Esophagus muscularis mucosa (tissue), 4 donors: Measurements from ENCODE around the gene PCNX2. TPM values are rescaled to one million over a fixed set of nuclear protein-coding genes. Genes with fewer than 3 reads are reported as not detected.

Source experiments
- DNase-seq: peaks from one replicate; pipeline ENCODE4 v3.0.0-alpha.2; 2017; ENCODE audit errors: extremely low spot score
- H3K27ac ChIP-seq, 4 donors: fragments of 200-600 bp; sonication (generic); replicated peaks in 1 of 4; 1 replicate in 3 of 4; 2 replicates in 1 of 4; pipeline ENCODE4 v1.5.1; 2016 to 2019; ENCODE audit warnings: mild to moderate bottlenecking in 1 of 4
- H3K27me3 ChIP-seq, 4 donors: fragments of 200-600 bp; sonication (generic); one replicate each; pipeline versions ENCODE4 v1.5.1 to v1.6.0; 2016 to 2019
- H3K36me3 ChIP-seq, 4 donors: fragments of 200-600 bp; sonication (generic); one replicate each; pipeline ENCODE4 v1.5.1; 2016 to 2019
- H3K4me1 ChIP-seq, 4 donors: fragments of 200-600 bp; sonication (generic); one replicate each; pipeline ENCODE4 v1.5.1; 2016 to 2019
- H3K4me3 ChIP-seq, 4 donors: fragments of 200-600 bp; sonication (generic); 1 replicate in 2 of 4; 2 replicates in 2 of 4; pipeline ENCODE4 v1.5.1; 2016 to 2019; ENCODE audit warnings: mild to moderate bottlenecking in 4 of 4, moderate library complexity in 1 of 4
- H3K9me3 ChIP-seq, 4 donors: fragments of 200-600 bp; sonication (generic); 1 replicate in 3 of 4; 2 replicates in 1 of 4; pipeline ENCODE4 v1.5.1; 2016 to 2019
- CTCF ChIP-seq, 3 experiments: fragments of 200-600 bp in 2 of 3; fragments of 450-650 bp in 1 of 3; sonication (generic) in 2 of 3; IDR thresholded peaks; one replicate each; pipeline ENCODE4 v1.5.1; 2017 to 2019; ENCODE audit warnings: antibody characterized with exemption in 3 of 3, mild to moderate bottlenecking in 2 of 3, moderate library complexity in 1 of 3
- EP300 ChIP-seq: sonication (generic); formaldehyde crosslinking; IDR thresholded peaks from one replicate; pipeline ENCODE4 v1.6.1; 2017; ENCODE audit warnings: antibody characterized with exemption
- POLR2A ChIP-seq: fragments of 450-650 bp; IDR thresholded peaks from one replicate; pipeline ENCODE4 v1.6.1; 2017; ENCODE audit warnings: antibody characterized with exemption, moderate library complexity, mild to moderate bottlenecking, low read depth
- POLR2AphosphoS5 ChIP-seq, 2 donors: sonication (generic); formaldehyde crosslinking; IDR thresholded peaks; one replicate each; pipeline ENCODE4 v1.6.1; 2017; ENCODE audit warnings: antibody characterized with exemption in 2 of 2
- WGBS: methylation state at CpG from one replicate; pipeline ENCODE4 v1.1.5; 2018; 5-methylcytosine and 5-hydroxymethylcytosine counted together
- intact Hi-C: fragments of 100-400 bp; cut with DNase I; formaldehyde crosslinking; loops from one replicate; pipeline ENCODE4 v1.15.1; 2023
- total RNA-seq, 4 donors: library from RNA; depleted of rRNA; stranded (reverse); fragments of >200 nt; gene quantifications; one replicate each; pipeline versions ENCODE4 v1.1.0 to v1.2.1, GENCODE V29; 2016

The PCNX2 gene
- total RNA-seq, 4 donors from 2014 or later: 5.7 to 23.3 (median 7.9) TPM

GRCh38 chr1:233340031-233340555 lies 44.6 kb upstream of the PCNX2 start:
- no peak overlapping the region for H3K27ac ChIP-seq
- no peak for DNase-seq
- intact Hi-C loops: no loop called here
- H3K36me3 ChIP-seq: no peaks in the 10 kb centered on the region
- H3K4me1 ChIP-seq: no peaks in the 10 kb centered on the region
- no peak overlapping the region for H3K4me3 ChIP-seq
- peaks cover 0 to 21% (median 0%) of the 10 kb centered on the region in 4 donors for H3K27me3 ChIP-seq
- WGBS: 77% methylated on average over 3 of the region's 3 CpGs
- TF ChIP-seq POLR2A (no peak), POLR2AphosphoS5 (IDR thresholded peaks at IDR 0.05) (no peak)
- H3K9me3 ChIP-seq: no peaks in the 10 kb centered on the region

- no peaks in the 10 kb centered on the region for H3K36me3 ChIP-seq
- no peak overlapping the region for H3K4me3 ChIP-seq
- 98% methylated on average over 2 of the region's 2 CpGs for WGBS
- TF ChIP-seq POLR2AphosphoS5 (IDR thresholded peaks at IDR 0.05) (no peak), EP300 (no peak), CTCF (IDR thresholded peaks at IDR 0.05) (no peak), POLR2A (no peak)
- H3K27ac ChIP-seq: no peak overlapping the region
- H3K27me3 ChIP-seq: peaks cover 0 to 22% (median 0%) of the 10 kb centered on the region in 4 donors
- no peaks in the 10 kb centered on the region for H3K4me1 ChIP-seq
- no peaks in the 10 kb centered on the region for H3K9me3 ChIP-seq
- intact Hi-C loops: no loop called here
- no peak for DNase-seq
These were observed 42.6 kb upstream of the PCNX2 start for GRCh38 chr1:233338102-233338501.

GRCh38 chr1:233337505-233337904 lies 42.0 kb upstream of the PCNX2 start:
- no peak overlapping the region for H3K4me3 ChIP-seq
- DNase-seq: no peak
- H3K27me3 ChIP-seq: peaks cover 0 to 22% (median 0%) of the 10 kb centered on the region in 4 donors
- H3K27ac ChIP-seq: no peak overlapping the region
- no peaks in the 10 kb centered on the region for H3K4me1 ChIP-seq
- WGBS: 86% methylated on average over 3 of the region's 3 CpGs
- no peaks in the 10 kb centered on the region for H3K9me3 ChIP-seq
- H3K36me3 ChIP-seq: no peaks in the 10 kb centered on the region
- TF ChIP-seq CTCF (IDR thresholded peaks at IDR 0.05): no peak
- TF ChIP-seq EP300: no peak
- TF ChIP-seq POLR2A: no peak
- no peak for TF ChIP-seq POLR2AphosphoS5 (IDR thresholded peaks at IDR 0.05)
- intact Hi-C loops: no loop called here

GRCh38 chr1:233336554-233337456 lies 41.3 kb upstream of the PCNX2 start:
- intact Hi-C loops: no loop called here
- WGBS: 93% methylated on average over 5 of the region's 5 CpGs
- Histone ChIP-seq H3K9me3 (no peaks in the 10 kb centered on the region), H3K27me3 (peaks cover 0 to 28% (median 0%) of the 10 kb centered on the region in 4 donors), H3K27ac (no peak overlapping the region), H3K4me1 (no peaks in the 10 kb centered on the region), H3K36me3 (no peaks in the 10 kb centered on the region), H3K4me3 (no peak overlapping the region)
- no peak for DNase-seq
- TF ChIP-seq POLR2AphosphoS5 (IDR thresholded peaks at IDR 0.05): no peak
- no peak for TF ChIP-seq EP300
- no peak for TF ChIP-seq CTCF (IDR thresholded peaks at IDR 0.05)
- TF ChIP-seq POLR2A: no peak

- WGBS: 87% methylated on average over 7 of the region's 7 CpGs
- no peak overlapping the region for H3K4me3 ChIP-seq
- no peak for TF ChIP-seq CTCF (IDR thresholded peaks at IDR 0.05)
- no peak for TF ChIP-seq POLR2AphosphoS5 (IDR thresholded peaks at IDR 0.05)
- no peak for TF ChIP-seq EP300
- TF ChIP-seq POLR2A: no peak
- H3K9me3 ChIP-seq: no peaks in the 10 kb centered on the region
- H3K4me1 ChIP-seq: peaks cover 0 to 3% (median under 1%) of the 10 kb centered on the region in 4 donors
- H3K36me3 ChIP-seq: no peaks in the 10 kb centered on the region
- no peak overlapping the region for H3K27ac ChIP-seq
- H3K27me3 ChIP-seq: peaks cover 0 to 47% (median under 1%) of the 10 kb centered on the region in 4 donors
- intact Hi-C loops: no loop called here
- DNase-seq: no peak
These were observed 38.6 kb upstream of the PCNX2 start for GRCh38 chr1:233334092-233334491.
